Keratinocyte (primary cell): ENCODE data around the gene PTGR3. TPM values are rescaled to one million over a fixed set of nuclear protein-coding genes. Genes with fewer than 3 reads are reported as not detected.

Experiments
- DNase-seq: peaks from one replicate; pipeline ENCODE4 v3.0.0-alpha.2; 2011; ENCODE audit warnings: low read depth, missing footprints, low spot score
- FAIRE-seq: peaks from 2 replicates; lab custom pipeline; 2011; peaks lifted over from hg19 to GRCh38; lab: Jason Lieb, UNC
- H2AFZ ChIP-seq: 2 replicates; pipeline ENCODE4 v1.6.0; 2012; ENCODE audit warnings: low read length, control low read depth, inconsistent platforms; ENCODE audit not compliant: control insufficient read depth
- H3K27ac ChIP-seq: 2 replicates; pipeline ENCODE4 v1.5.1; 2011; ENCODE audit warnings: low read length; ENCODE audit not compliant: control insufficient read depth, insufficient read depth
- H3K27me3 ChIP-seq: 3 replicates; pipeline ENCODE4 v1.6.0; 2011; ENCODE audit warnings: low read length; ENCODE audit not compliant: control insufficient read depth, insufficient read depth; ENCODE audit errors: extremely low read depth
- H3K36me3 ChIP-seq, 2 experiments: 2 replicates in 1 of 2; 3 replicates in 1 of 2; pipeline ENCODE4 v1.5.1; 2011; ENCODE audit warnings: low read length in 2 of 2, mild to moderate bottlenecking in 1 of 2; ENCODE audit not compliant: control insufficient read depth in 2 of 2, insufficient read depth in 2 of 2; ENCODE audit errors: extremely low read depth in 1 of 2
- H3K4me1 ChIP-seq: 3 replicates; pipeline ENCODE4 v1.5.1; 2011; ENCODE audit warnings: low read length; ENCODE audit not compliant: control insufficient read depth, insufficient read depth; ENCODE audit errors: extremely low read depth
- H3K4me2 ChIP-seq: 3 replicates; pipeline ENCODE4 v1.6.0; 2011; ENCODE audit warnings: low read depth, low read length; ENCODE audit not compliant: control insufficient read depth, insufficient read depth; ENCODE audit errors: extremely low read depth
- H3K4me3 ChIP-seq, 3 experiments: fragments of 200-600 bp in 1 of 3; sonication (generic) in 1 of 3; 2 replicates in 2 of 3; 3 replicates in 1 of 3; pipeline ENCODE4 v1.5.1; 2011 to 2016; ENCODE audit warnings: low read length in 3 of 3, mild to moderate bottlenecking in 3 of 3, control low read depth in 2 of 3, inconsistent platforms in 1 of 3, low read depth in 1 of 3, mixed read lengths in 1 of 3, mixed run types in 1 of 3, moderate library complexity in 1 of 3; ENCODE audit not compliant: control insufficient read depth in 2 of 3, insufficient read depth in 2 of 3; ENCODE audit errors: extremely low read depth in 1 of 3
- H3K79me2 ChIP-seq: 2 replicates; pipeline ENCODE4 v1.6.0; 2012; ENCODE audit warnings: low read length; ENCODE audit not compliant: control insufficient read depth, insufficient read depth
- H3K9ac ChIP-seq: 3 replicates; pipeline ENCODE4 v1.6.0; 2011; ENCODE audit warnings: low read length; ENCODE audit not compliant: control insufficient read depth, insufficient read depth; ENCODE audit errors: extremely low read depth
- H3K9me1 ChIP-seq: 3 replicates; pipeline ENCODE4 v1.6.0; 2011; ENCODE audit warnings: low read length; ENCODE audit not compliant: control insufficient read depth, insufficient read depth; ENCODE audit errors: extremely low read depth
- H3K9me3 ChIP-seq: 2 replicates; pipeline ENCODE4 v1.5.1; 2012; ENCODE audit warnings: low read depth, low read length; ENCODE audit not compliant: control insufficient read depth
- H4K20me1 ChIP-seq: 3 replicates; pipeline ENCODE4 v1.6.0; 2011; ENCODE audit warnings: low read length; ENCODE audit not compliant: control insufficient read depth, insufficient read depth; ENCODE audit errors: extremely low read depth
- CTCF ChIP-seq, 3 experiments: IDR thresholded peaks in 1 of 3; conservative IDR thresholded peaks in 1 of 3; optimal IDR thresholded peaks in 1 of 3; 2 replicates in 2 of 3; 3 replicates in 1 of 3; pipeline versions ENCODE3 to v1.5.1; 2011; ENCODE audit warnings: low read length in 3 of 3, mild to moderate bottlenecking in 3 of 3, moderate library complexity in 2 of 3, control low read depth in 1 of 3, inconsistent platforms in 1 of 3; ENCODE audit not compliant: insufficient read depth in 2 of 3; ENCODE audit errors: extremely low read depth in 1 of 3
- EZH2 ChIP-seq: IDR thresholded peaks from one replicate; pipeline ENCODE4 v1.6.1; 2012; ENCODE audit warnings: inconsistent platforms, mild to moderate bottlenecking, low read length, moderate library complexity
- dilution Hi-C: fragments of 300-500 bp; cut with MboI; formaldehyde crosslinking; loops from one replicate; pipeline ENCODE4 v1.7.0; 2020; ENCODE audit warnings: low sequenced_read_pairs; ENCODE audit not compliant: extremely low pct_ligation_motif_present
- polyA plus RNA-seq, 5 experiments: library from polyadenylated mRNA; depleted of rRNA in 3 of 5; stranded (reverse) in 3 of 5; stranded (forward) in 1 of 5; unstranded in 1 of 5; fragments of >200 nt; gene quantifications; 1 replicate in 1 of 5; 2 replicates in 3 of 5; 3 replicates in 1 of 5; pipeline versions ENCODE4 v1.2.1 to v1.2.3, GENCODE V29; 2011 to 2012; ENCODE audit warnings: missing spikeins in 2 of 5, low read depth in 1 of 5, low replicate concordance in 1 of 5

PTGR3 gene
- polyA plus RNA-seq, 1 donor (not counting 4 experiments of a cell fraction or from before 2014, with no cell fraction given): 25.2 TPM

- no peaks in the 10 kb centered on the region for H3K9me3 ChIP-seq
- H3K36me3 ChIP-seq: no peaks in the 10 kb centered on the region
- no peaks in the 10 kb centered on the region for H4K20me1 ChIP-seq
- no peak for DNase-seq
- H3K27me3 ChIP-seq: no peaks in the 10 kb centered on the region
- H3K79me2 ChIP-seq: peaks cover 11% of the 10 kb centered on the region
- no peak overlapping the region for H3K4me3 ChIP-seq
- H3K4me1 ChIP-seq: peaks cover 16% of the 10 kb centered on the region
- no peak overlapping the region for H3K9ac ChIP-seq
- no peak for FAIRE-seq
- TF ChIP-seq CTCF (optimal IDR thresholded peaks at IDR 0.05 in 1 of 3, IDR thresholded peaks at IDR 0.05 in 1 of 3, conservative IDR thresholded peaks at IDR 0.05 in 1 of 3; ENCODE audit: extremely low read depth in 1 of 3, insufficient read depth in 2 of 3, low read length in 3 of 3): no peak
- TF ChIP-seq EZH2: no peak
- H2AFZ ChIP-seq: no peak overlapping the region
- no peak overlapping the region for H3K27ac ChIP-seq
- no peaks in the 10 kb centered on the region for H3K9me1 ChIP-seq
- H3K4me2 ChIP-seq: no peak overlapping the region
- dilution Hi-C loops: no loop called here
These were observed 7.4 kb upstream of the PTGR3 start for GRCh38 chr18:75216212-75216910.

- Histone ChIP-seq H3K4me1 (peaks cover 9% of the 10 kb centered on the region), H3K4me3 (no peak overlapping the region), H3K27ac (no peak overlapping the region), H3K4me2 (no peak overlapping the region), H2AFZ (peak overlapping the region; percentile 0), H4K20me1 (no peaks in the 10 kb centered on the region), H3K36me3 (no peaks in the 10 kb centered on the region), H3K27me3 (no peaks in the 10 kb centered on the region), H3K79me2 (peaks cover 11% of the 10 kb centered on the region), H3K9ac (no peak overlapping the region), H3K9me3 (no peaks in the 10 kb centered on the region), H3K9me1 (no peaks in the 10 kb centered on the region)
- DNase-seq (no peak), FAIRE-seq (peak; percentile 70)
- TF ChIP-seq EZH2 (no peak), CTCF (optimal IDR thresholded peaks at IDR 0.05 in 1 of 3, IDR thresholded peaks at IDR 0.05 in 1 of 3, conservative IDR thresholded peaks at IDR 0.05 in 1 of 3; ENCODE audit: extremely low read depth in 1 of 3, insufficient read depth in 2 of 3, low read length in 3 of 3) (no peak)
- dilution Hi-C loops: no loop called here
These were observed 6.7 kb upstream of the PTGR3 start for GRCh38 chr18:75215663-75216062.
